GM21528 (cell line): Measurements from ENCODE around the gene MICU1.
A peak's percentile ranks its signal among the peaks of the same experiment; 100 is the strongest.
"Not testable (repeated sequence)": the region's sequence is repeated elsewhere in the genome, so short reads cannot be mapped to it uniquely, and the experiment has no call there.

Source experiments
- ATAC-seq: cut with Tn5 transposase; IDR thresholded peaks from one replicate; pipeline ENCODE4 v1.9.1; 2021; ENCODE audit warnings: mild to moderate bottlenecking, moderate library complexity; ENCODE audit not compliant: unreplicated experiment, low FRiP score

Gene MICU1

GRCh38 chr10:72407927-72408600 lies 217.8 kb downstream of the MICU1 start:
- ATAC-seq = no peak

GRCh38 chr10:72407471-72407870 lies 218.4 kb downstream of the MICU1 start:
- no peak for ATAC-seq

GRCh38 chr10:72395581-72395980 lies 230.3 kb downstream of the MICU1 start:
- ATAC-seq = not testable (repeated sequence)

- no peak for ATAC-seq
These were observed 233.3 kb downstream of the MICU1 start for GRCh38 chr10:72392571-72392970.

- ATAC-seq = no peak
These were observed 235.1 kb downstream of the MICU1 start for GRCh38 chr10:72390764-72391163.

GRCh38 chr10:72389716-72390115 lies 236.2 kb downstream of the MICU1 start:
- ATAC-seq = no peak

GRCh38 chr10:72389014-72389413 lies 236.9 kb downstream of the MICU1 start:
- ATAC-seq = no peak

- ATAC-seq = no peak
These were observed 237.8 kb downstream of the MICU1 start for GRCh38 chr10:72388062-72388461.

- no peak for ATAC-seq
These were observed 238.8 kb downstream of the MICU1 start for GRCh38 chr10:72386916-72387586.

- ATAC-seq = no peak
These were observed 240.2 kb downstream of the MICU1 start for GRCh38 chr10:72385724-72386123.

GRCh38 chr10:72384982-72385381 lies 240.9 kb downstream of the MICU1 start:
- ATAC-seq = not testable (repeated sequence)

- ATAC-seq = no peak
These were observed 246.1 kb downstream of the MICU1 start for GRCh38 chr10:72379776-72380175.

GRCh38 chr10:72379062-72379461 lies 246.8 kb downstream of the MICU1 start:
- ATAC-seq = no peak

GRCh38 chr10:72375585-72375984 lies 250.3 kb downstream of the MICU1 start:
- ATAC-seq = no peak

GRCh38 chr10:72375173-72375572 lies 250.7 kb downstream of the MICU1 start:
- no peak for ATAC-seq

- no peak for ATAC-seq
These were observed 255.6 kb downstream of the MICU1 start for GRCh38 chr10:72370201-72370722.

GRCh38 chr10:72367301-72367960 lies 258.4 kb downstream of the MICU1 start:
- no peak for ATAC-seq

GRCh38 chr10:72365106-72365895 lies 260.6 kb downstream of the MICU1 start:
- no peak for ATAC-seq

GRCh38 chr10:72364239-72364777 lies 261.6 kb downstream of the MICU1 start:
- peak; percentile 80 for ATAC-seq

- no peak for ATAC-seq
These were observed 268.9 kb downstream of the MICU1 start for GRCh38 chr10:72356987-72357386.
